Stimulated activated CD4-positive, alpha-beta T cell treated with anti-CD3 and anti-CD28 coated beads, Interleukin-4, amount 100 ng/mL, for 24 hours (primary cell): Measurements from ENCODE around the gene RDH8.
"Not testable (repeated sequence)": the region's sequence is repeated elsewhere in the genome, so short reads cannot be mapped to it uniquely, and the experiment has no call there.

ENCODE experiments used
- DNase-seq: peaks from one replicate; pipeline ENCODE4 v3.0.0-alpha.2; 2020

Gene RDH8

GRCh38 chr19:10006335-10006708 is 7.0 kb upstream of the RDH8 start:
- no peak for DNase-seq

DNA sequence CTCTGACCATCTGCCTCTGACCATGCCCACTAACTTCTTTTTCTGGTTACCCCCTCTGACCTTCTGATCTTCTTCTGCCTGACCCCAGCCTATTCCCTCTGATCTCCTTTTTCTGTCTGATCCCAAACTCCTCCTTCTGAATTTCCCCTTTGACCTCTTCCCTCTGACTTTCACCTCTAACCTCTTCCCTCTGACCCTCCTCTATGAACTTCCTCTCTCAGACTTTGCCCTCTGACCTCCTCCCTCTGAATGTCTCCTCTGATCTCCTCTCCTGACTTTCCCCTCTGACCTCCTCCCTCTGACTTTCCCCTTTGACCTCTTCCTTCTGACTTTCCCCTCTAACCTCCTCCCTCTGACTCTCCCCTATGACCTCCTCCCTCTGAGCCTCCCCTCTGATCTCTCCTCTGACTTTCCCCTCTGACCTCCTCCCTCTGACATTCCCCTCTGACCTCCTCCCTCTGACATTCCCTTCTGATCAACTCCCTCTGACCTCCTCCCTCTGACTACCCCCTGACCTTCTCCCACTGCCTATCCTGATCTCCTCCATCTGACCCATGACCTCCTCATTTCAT is 6.4 kb upstream of the RDH8 start:
- DNase-seq, result no peak

DNA sequence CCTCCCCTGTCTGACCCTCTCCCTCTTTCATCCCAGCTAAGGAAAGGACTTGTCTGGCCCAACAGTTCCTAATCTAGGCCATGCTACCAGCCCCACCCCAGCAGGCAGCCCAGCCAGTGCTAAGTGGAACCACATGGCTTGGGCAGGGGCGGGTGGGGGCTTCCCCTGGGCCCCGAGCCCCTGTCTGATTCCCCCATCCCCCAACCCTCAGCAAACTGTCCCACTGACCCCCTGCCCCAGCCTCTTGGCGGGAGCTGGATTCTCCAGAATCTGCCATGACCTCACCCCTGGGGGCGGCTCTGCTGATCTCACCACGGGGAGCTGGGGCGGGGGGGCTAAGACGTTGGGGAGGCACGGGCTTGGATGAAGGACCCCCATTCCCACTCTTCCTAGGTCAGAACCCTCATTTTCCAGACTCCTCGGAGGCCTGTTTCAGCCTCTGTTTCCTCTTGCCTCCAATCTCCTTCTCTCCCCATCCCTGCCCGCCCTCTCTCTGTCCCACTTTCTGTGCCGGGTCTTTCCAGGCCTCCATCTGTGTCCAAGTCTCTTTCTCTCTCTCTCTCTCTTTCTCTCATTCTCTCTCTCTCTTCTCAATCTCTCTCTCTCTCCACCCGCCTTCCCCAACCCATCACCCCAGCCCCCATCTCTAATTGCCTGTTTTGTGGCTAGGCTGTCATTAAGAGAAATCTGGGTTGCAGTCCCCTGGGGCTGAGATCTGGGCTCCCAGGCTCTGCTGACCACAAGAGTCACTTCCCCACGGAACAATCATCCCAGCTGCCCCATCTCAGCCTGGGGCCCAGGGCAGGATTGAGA is 5.7 kb upstream of the RDH8 start:
- no peak for DNase-seq

DNA sequence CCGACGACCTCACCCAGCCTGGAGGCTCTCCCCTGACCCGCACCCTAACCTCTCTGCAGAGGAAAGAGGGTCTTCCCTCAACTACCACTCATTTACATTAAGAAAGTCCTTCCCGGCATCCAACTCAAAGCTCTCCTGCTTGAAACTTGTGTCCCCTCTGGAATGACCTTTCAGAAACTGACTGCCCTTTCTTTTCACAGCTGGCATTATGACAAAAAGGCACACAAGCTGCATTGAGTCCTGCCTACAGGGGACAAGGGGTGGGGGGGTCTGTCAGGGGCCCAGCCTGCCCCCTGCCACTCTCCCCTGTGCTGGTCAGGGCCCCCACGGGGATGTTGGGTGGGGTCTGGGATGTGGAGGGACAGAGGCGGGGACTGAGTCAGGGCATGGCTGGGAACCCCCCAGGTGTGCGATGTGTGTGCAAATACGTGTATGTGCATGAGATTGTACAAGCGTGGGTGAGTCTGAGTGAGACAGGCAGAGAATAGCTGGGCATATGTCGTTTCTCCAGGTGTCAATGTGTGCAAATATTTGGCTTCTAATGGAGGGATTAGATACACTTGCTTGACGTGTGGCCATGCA is 5.0 kb upstream of the RDH8 start:
- no peak for DNase-seq

DNA sequence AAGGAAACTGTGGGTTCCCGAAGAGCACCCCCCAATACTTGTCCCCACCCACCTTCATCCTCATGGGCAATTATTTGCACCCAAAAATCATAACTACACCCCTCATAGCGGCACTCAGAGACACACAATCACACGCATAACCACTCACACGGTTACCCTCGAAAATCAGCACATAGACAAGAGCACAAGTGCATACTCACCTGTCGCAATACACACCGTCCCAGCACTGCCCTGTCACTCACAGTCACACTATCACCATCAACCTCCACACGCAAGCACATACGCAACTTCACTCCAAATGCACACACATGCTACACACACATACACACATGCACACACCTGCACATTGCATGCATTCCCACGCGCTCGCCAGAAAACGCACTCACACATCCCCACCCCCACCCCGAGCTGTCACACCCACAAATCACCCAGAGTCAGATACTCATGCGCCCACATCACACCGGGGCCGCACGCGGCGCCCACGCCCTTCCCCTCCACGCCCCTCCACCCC is 3.5 kb upstream of the RDH8 start:
- no peak for DNase-seq

GRCh38 chr19:10010247-10010691 is 3.0 kb upstream of the RDH8 start, which contains the start of gene COL5A3:
TSS of gene COL5A3 (minus strand) at chr19:10010504. CDS start at chr19:10010385, 119 bp downstream.
- DNase-seq, result no peak

DNA sequence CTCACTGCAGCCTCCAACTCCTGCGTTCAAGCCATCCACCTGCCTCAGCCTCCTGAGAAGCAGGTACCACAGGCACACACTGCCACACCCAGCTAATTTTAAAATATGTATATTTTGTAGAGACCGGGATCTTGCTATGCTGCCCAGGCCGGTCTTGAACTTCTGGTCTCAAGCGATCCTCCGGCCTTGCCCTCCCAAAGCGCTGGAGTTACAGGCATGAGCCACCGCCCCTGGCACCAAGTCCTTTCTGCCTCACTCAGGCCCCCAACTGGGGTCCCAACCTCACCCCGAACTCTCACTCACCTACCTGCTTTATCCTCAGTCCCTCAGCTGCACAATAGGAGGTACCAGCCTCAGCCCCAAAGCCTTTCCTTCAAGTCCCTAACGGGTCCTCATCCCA is 2.3 kb upstream of the RDH8 start:
- DNase-seq, result no peak

DNA sequence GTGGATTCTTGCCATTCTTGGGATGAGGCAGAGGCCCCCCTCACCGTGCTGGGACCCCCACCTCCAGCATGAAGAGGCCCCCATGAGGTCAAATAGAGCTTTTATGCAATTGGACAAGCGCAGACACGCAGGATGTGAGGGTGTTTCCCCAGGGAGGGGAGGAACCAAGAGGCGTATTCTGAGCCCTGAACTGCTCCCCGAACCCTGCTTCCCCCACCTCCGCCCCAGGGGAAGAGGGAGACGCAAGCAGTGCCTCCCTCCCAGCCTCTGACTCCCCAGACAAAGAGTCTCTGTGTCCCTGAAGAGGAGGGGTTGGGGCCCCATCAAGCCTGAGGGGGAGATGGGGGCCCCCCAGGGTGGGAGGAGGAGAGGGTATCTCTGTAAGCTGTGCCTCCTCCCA is 1.3 kb upstream of the RDH8 start:
- no peak for DNase-seq

GRCh38 chr19:10013834-10014618 is 743 bp downstream of the RDH8 start:
- no peak for DNase-seq

GRCh38 chr19:10018263-10018662 is 5.0 kb downstream of the RDH8 start:
- DNase-seq, result no peak

DNA sequence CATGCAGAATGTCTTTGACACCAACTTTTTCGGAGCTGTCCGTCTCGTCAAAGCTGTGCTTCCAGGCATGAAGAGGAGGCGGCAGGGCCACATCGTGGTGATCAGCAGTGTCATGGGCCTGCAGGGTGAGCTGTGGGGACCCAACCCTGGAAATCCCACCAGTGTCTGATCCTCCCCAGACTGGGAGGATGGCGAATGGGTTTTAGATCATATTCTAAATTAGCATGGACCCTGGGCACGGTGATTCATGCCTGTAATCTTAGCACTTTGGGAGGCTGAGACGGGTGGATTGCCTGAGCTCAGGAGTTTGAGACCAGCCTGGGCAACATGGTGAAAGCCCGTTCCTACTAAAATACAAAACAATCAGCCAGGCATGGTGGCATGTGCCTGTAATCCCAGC is 5.5 kb downstream of the RDH8 start:
- DNase-seq, result no peak

- no peak for DNase-seq
Observed at GRCh38 chr19:10019246-10019645, 6.0 kb downstream of the RDH8 start.

DNA sequence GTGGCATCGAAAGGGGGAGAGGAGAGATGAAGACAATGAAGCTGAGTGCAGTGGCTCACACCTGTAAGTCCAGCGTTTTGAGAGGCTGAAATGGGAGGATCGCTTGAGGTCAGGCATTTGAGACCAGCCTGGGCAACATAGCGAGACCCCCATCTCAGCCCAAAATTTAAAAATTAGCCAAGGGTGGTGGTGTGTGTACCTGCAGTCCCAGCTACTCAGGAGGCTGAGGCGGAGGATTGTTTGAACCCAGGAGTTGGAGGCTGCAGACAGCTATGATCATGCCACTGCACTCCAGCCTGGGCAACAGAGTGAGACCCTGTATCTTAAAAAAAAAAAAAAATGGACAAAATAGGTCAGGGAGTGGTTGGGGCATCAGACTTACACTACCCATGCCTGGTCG is 7.6 kb downstream of the RDH8 start:
- no peak for DNase-seq

DNA sequence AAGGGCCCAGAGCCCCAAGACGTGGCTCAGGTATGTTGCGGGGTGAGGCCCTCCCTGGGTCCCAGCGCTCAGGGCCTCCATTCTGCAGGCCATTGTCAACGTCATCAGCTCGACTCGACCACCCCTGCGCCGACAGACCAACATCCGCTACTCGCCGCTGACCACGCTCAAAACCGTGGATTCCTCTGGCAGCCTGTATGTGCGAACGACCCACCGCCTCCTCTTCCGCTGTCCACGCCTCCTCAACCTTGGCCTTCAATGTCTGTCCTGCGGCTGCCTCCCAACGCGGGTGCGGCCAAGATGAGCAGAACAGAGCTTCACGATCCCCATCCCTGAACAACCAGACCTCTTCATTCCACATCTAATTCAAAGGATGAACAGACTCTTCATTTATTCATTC is 8.2 kb downstream of the RDH8 start:
- no peak for DNase-seq

DNA sequence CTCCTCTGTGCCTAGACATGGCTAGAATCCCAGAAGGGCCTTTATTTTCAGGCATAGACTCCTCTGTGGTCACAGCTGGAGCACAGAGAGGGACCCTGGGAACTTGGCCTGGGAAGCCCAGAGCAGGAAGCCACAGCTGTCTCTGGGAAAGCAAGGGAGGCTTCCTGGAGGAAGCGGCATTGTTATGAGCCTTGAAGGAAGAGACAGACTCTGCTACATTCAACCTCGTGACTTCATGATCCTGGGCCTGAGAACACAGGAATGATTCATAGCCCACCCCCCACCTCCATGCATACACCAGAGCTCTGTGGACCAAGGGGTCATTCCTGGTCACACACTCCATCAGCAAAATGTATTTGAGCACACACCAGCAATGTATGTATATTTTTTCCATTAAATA is 8.6 kb downstream of the RDH8 start:
- DNase-seq, result no peak

DNA sequence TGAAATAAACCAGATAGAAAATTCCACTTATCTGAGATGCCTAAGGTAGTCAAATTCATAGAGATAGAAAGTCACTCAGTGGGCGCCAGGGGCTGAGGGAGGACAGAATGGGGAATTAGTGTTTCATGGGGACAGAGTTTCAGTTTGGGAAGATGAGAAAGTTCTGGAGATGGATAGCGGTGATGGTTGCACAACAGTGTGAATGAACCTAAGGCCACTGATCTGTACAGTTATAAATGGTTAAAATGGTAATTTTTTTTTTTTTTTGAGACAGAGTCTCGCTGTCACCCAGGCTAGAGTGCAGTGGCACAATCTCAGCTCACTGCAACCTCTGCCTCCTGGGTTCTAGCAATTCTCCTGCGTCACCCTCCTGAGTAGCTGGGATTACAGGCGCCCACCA is 9.8 kb downstream of the RDH8 start:
- not testable (repeated sequence) for DNase-seq

DNA sequence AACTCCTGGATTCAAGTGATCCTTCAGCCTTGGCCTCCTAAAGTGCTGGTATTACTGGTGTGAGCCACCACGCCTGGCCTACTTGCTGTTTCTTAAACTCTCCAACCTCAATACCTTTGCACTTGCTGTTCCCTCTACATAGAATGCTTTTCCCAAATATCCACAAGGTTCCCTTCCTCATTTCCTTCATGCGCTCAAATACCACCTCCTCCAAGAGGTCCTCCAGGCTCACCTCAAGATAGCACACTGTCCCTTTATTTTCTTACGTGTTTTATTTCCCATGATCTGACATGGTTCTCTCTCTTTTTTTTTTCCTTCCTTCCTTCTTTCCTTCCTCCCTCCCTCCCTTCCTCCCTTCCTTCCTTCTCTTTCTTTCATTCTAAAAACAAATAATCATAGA is 13.5 kb downstream of the RDH8 start:
- no peak for DNase-seq

DNA sequence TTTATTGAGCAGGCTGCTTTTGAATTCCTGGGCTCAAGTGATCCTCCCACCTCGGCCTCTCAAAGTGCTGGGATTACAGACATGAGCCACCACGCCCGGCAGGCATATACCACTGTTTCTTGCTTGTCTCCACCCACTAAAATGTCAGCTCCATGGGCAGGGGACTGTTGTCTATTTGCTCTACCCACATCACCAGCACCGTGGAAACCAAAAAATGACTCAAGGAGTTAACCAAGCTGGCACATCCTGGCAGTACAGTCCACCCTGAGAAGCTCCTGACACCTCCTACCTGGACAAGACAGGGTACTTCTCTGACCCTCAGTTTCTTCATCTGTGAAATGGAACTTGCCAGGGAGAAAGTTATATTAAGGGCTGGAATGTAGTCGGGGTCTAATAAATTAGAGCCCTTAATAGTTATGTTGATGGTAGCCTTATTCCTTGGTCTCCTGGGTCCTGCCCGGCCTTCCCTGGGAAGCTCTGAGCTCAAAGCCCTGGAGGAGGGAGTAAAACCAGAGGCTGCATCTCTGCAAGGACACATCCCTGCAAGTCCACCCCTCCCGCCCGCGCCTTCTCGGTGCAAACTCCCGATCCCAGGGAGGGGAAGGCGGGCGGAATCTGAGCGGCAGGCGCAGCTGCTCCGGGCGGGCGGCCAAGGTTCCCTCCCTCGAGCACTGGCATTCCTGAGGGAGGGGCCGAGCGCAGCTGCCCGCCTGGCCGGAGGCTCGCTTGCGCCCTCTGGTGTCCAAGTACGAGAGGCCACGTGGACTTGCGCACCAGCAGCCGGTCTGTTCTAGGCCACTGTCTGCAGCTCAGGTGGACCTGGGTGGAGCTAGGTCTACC is 14.1 kb downstream of the RDH8 start:
- peak; percentile 86 for DNase-seq

DNA sequence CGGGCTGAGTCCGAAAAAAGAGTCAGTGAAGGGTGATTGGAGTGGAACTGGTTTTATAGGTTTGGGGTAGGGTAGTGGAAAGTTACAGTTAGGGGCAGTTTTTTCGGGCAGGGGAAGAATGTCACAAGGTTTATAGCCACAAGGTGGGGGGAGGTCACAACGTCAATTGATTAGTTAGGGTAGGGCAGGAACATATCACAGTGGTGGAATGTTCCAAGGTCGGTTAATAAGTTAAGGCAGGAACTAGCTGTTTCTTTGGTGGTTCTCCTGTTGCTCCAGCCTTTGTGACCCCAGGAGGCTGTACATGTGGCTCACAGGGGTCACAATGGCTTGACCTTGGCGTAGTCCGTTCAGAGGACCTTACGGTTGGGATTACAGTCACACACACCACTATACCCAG is 20.3 kb downstream of the RDH8 start:
- no peak for DNase-seq

DNA sequence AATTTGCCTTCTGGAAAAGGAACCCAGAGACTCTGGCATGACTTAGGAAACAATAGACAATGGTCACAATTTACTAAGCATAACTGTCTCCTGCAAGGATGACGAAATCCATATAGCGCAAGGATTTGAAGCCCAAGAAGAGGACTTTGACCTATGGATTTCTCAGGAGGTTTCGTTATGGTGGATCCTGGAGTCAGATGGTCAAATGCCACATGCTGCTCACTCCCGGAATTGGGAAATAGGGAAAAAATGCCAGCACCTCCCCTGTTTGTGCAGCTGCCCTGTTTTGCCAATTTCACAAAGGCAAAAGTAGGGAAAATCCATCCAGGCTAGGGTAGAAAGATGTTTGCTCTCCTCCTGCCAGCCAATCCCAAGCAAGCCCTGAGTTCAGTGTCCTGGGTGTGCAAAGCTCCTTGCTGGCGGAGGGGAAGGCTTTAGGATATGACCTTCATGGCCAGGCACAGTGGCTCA is 23.4 kb downstream of the RDH8 start:
- DNase-seq, result no peak

DNA sequence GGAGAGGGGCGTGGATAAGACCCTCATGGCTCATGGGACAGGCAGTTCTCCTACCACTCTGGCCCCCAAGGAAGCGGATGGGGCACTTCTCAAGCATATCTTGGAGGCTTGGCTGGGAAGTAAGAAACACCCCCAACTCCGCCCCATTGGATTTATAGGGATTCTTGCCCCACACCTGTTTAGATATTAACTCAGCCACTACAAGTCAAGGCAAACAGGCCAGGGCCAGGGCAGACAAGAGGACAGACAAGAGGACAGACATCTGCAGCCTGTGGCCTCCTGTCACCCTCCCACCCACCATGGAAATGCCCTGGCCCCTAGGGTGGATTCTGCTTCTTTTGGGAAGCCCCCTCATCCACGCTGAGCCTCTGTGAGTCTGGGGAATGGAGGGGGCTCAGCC is 24.1 kb downstream of the RDH8 start:
- no peak for DNase-seq

GRCh38 chr19:10037809-10038208 is 24.5 kb downstream of the RDH8 start:
- DNase-seq, result no peak
